Endothelial cell of umbilical vein (primary cell): ENCODE results near the gene MUCL3. TPM values are rescaled to one million over a fixed set of nuclear protein-coding genes. Genes with fewer than 3 reads are reported as not detected.

Source experiments
- BruUV-seq: library from RNA; stranded (reverse); fragments of 400-500 nt; replicated peaks from 2 replicates; lab custom pipeline; 2021; lab: Mats Ljungman, UMichigan
- CTCF ChIA-PET: fragments of 300-600, 350-600 bp; sonication (Branson Sonifier 250); formaldehyde crosslinking; loops from one replicate; lab custom pipeline; 2021; ENCODE audit warnings: antibody characterized with exemption, inconsistent platforms; lab: Charles Lee
- POLR2A ChIA-PET: fragments of 300-600, 350-600 bp; sonication (Branson Sonifier 250); formaldehyde crosslinking; loops from one replicate; lab custom pipeline; 2021; ENCODE audit warnings: antibody characterized with exemption, inconsistent platforms; lab: Charles Lee
- DNase-seq: peaks from one replicate; pipeline ENCODE4 v3.0.0-alpha.2; 2011; ENCODE audit warnings: low read depth, low spot score
- FAIRE-seq: peaks from 2 replicates; lab custom pipeline; 2011; peaks lifted over from hg19 to GRCh38; lab: Jason Lieb, UNC
- H2AFZ ChIP-seq: 2 replicates; pipeline ENCODE4 v1.6.0; 2012; ENCODE audit warnings: low read depth, low read length, control low read depth, inconsistent platforms
- H3K27ac ChIP-seq: 2 replicates; pipeline ENCODE4 v1.5.1; 2011; ENCODE audit warnings: low read depth, mild to moderate bottlenecking, control low read depth, low read length, moderate library complexity; ENCODE audit not compliant: insufficient read depth
- H3K27me3 ChIP-seq, 2 experiments: 2 replicates each; pipeline versions ENCODE4 v1.6.0 to v1.6.1; 2011; ENCODE audit warnings: low read length in 2 of 2, mixed read lengths in 1 of 2; ENCODE audit not compliant: control insufficient read depth in 2 of 2, insufficient read depth in 2 of 2
- H3K36me3 ChIP-seq, 2 experiments: 2 replicates in 1 of 2; 3 replicates in 1 of 2; pipeline ENCODE4 v1.5.1; 2011; ENCODE audit warnings: low read length in 2 of 2, mild to moderate bottlenecking in 1 of 2, moderate library complexity in 1 of 2; ENCODE audit not compliant: control insufficient read depth in 2 of 2, insufficient read depth in 2 of 2; ENCODE audit errors: extremely low read depth in 1 of 2
- H3K4me1 ChIP-seq: 3 replicates; pipeline ENCODE4 v1.5.1; 2011; ENCODE audit warnings: mild to moderate bottlenecking, low read length; ENCODE audit not compliant: control insufficient read depth, insufficient read depth; ENCODE audit errors: extremely low read depth
- H3K4me2 ChIP-seq: 2 replicates; pipeline ENCODE4 v1.6.1; 2011; ENCODE audit warnings: low read length, control low read depth, mixed read lengths; ENCODE audit not compliant: insufficient read depth
- H3K4me3 ChIP-seq, 3 experiments: fragments of 200-600 bp in 1 of 3; sonication (generic), shearing (Covaris generic) in 1 of 3; replicated peaks in 1 of 3; 2 replicates each; pipeline ENCODE4 v1.5.1; 2011 to 2016; ENCODE audit warnings: control low read depth in 3 of 3, low read length in 3 of 3, mild to moderate bottlenecking in 2 of 3, inconsistent platforms in 1 of 3, low read depth in 1 of 3, moderate library complexity in 1 of 3; ENCODE audit not compliant: insufficient read depth in 1 of 3
- H3K79me2 ChIP-seq: 2 replicates; pipeline ENCODE4 v1.6.0; 2012; ENCODE audit warnings: low read length, inconsistent platforms; ENCODE audit not compliant: control insufficient read depth, insufficient read depth
- H3K9ac ChIP-seq: replicated peaks from 2 replicates; pipeline ENCODE3; 2011; ENCODE audit warnings: low read length, control low read depth; ENCODE audit not compliant: insufficient read depth; ENCODE audit errors: extremely low read depth
- H3K9me1 ChIP-seq: replicated peaks from 3 replicates; pipeline ENCODE4 v1.6.0; 2011; ENCODE audit warnings: mild to moderate bottlenecking, low read length; ENCODE audit not compliant: control insufficient read depth, insufficient read depth; ENCODE audit errors: extremely low read depth
- H3K9me3 ChIP-seq: replicated peaks from 2 replicates; pipeline ENCODE4 v1.5.1; 2012; ENCODE audit warnings: low read length, inconsistent platforms; ENCODE audit not compliant: control insufficient read depth, insufficient read depth
- H4K20me1 ChIP-seq: replicated peaks from 2 replicates; pipeline ENCODE3; 2011; ENCODE audit warnings: mild to moderate bottlenecking, low read length; ENCODE audit not compliant: control insufficient read depth, insufficient read depth; ENCODE audit errors: extremely low read depth
- EZH2 ChIP-seq: IDR thresholded peaks from 2 replicates; pipeline ENCODE4 v1.6.1; 2012; ENCODE audit warnings: borderline replicate concordance, low read depth, mild to moderate bottlenecking, moderate library complexity, low read length, inconsistent platforms; ENCODE audit not compliant: severe bottlenecking
- FOS ChIP-seq: IDR thresholded peaks from 2 replicates; pipeline ENCODE4 v1.6.1; 2011; ENCODE audit warnings: mild to moderate bottlenecking, low read length, moderate library complexity, borderline replicate concordance; ENCODE audit not compliant: insufficient read depth
- GATA2 ChIP-seq: IDR thresholded peaks from 2 replicates; pipeline ENCODE4 v1.7.0; 2011; ENCODE audit warnings: low read depth, mild to moderate bottlenecking, moderate library complexity, mixed read lengths, low read length; ENCODE audit not compliant: insufficient read length, insufficient read depth
- JUN ChIP-seq: IDR thresholded peaks from 2 replicates; pipeline ENCODE4 v1.6.1; 2011; ENCODE audit warnings: borderline replicate concordance, low read depth; ENCODE audit not compliant: insufficient read length, insufficient read depth
- MYC ChIP-seq: IDR thresholded peaks from one replicate; pipeline ENCODE4 v1.6.1; 2011; ENCODE audit warnings: mild to moderate bottlenecking, low read depth, low read length
- POLR2A ChIP-seq: IDR thresholded peaks from 2 replicates; pipeline ENCODE4 v1.6.1; 2012; ENCODE audit warnings: low read depth, mild to moderate bottlenecking, control low read depth, low read length
- POLR2AphosphoS5 ChIP-seq: IDR thresholded peaks from 2 replicates; pipeline ENCODE4 v1.6.1; 2012; ENCODE audit warnings: low read depth, mild to moderate bottlenecking, control low read depth, low read length, moderate library complexity; ENCODE audit not compliant: insufficient read depth
- dilution Hi-C: fragments of 300-500 bp; cut with MboI; formaldehyde crosslinking; loops from one replicate; pipeline ENCODE4 v1.15.0; 2019; ENCODE audit warnings: low sequenced_read_pairs; ENCODE audit not compliant: extremely low pct_ligation_motif_present
- intact Hi-C: fragments of 100-400 bp; cut with micrococcal nuclease; formaldehyde crosslinking; loops from one replicate; pipeline ENCODE4 v1.10.0; 2022
- polyA plus RNA-seq, 4 experiments: library from polyadenylated mRNA; depleted of rRNA in 3 of 4; stranded (reverse) in 3 of 4; unstranded in 1 of 4; fragments of >200 nt; gene quantifications; 2 replicates each; pipeline versions ENCODE4 v1.2.1 to v1.2.3, GENCODE V29; 2011 to 2012; ENCODE audit warnings: missing spikeins in 1 of 4
- total RNA-seq: library from RNA; stranded (reverse); gene quantifications from 2 replicates; pipeline ENCODE4 v1.2.3, GENCODE V29; 2021
- TF ChIP-seq, protein P1 (sequence below), 2 donors: IDR thresholded peaks; 1 replicate in 1 of 2; 2 replicates in 1 of 2; pipeline ENCODE4 v1.5.1; 2011; ENCODE audit warnings: low read length in 2 of 2, mild to moderate bottlenecking in 2 of 2, moderate library complexity in 2 of 2, control low read depth in 1 of 2, inconsistent platforms in 1 of 2, low read depth in 1 of 2; ENCODE audit not compliant: insufficient read depth in 1 of 2; ENCODE audit errors: extremely low read depth in 1 of 2
- TF ChIP-seq, protein P2 (sequence below): IDR thresholded peaks from 2 replicates; pipeline ENCODE4 v1.6.1; 2011; ENCODE audit not compliant: insufficient read depth, insufficient read length

The MUCL3 gene
- total and polyA plus RNA-seq, 2 donors (not counting 3 experiments of a cell fraction or from before 2014, with no cell fraction given): not detected

DNA sequence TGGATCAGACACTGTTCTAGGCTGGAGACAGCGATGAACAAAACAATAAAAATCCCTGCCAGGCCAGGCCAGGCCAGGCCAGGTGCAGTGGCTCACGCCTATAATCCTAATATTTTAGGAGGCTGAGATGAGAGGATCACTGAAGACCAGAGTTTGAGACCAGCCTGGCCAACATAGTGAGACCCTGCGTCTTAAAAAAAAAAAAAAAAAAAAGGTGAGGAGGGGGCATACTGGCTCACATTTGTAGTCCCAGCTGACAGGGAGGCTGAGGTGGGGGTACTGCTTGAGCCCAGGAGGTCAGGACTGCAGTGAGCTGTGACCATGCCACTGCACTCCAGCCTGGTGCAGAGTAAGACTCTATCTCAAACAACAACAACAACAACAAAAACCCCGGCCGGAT is 4.5 kb downstream of the MUCL3 start:
- ChIA-PET POLR2A (no interaction called here), CTCF (interaction anchor here (0.9 to 1.3 kb wide), 2 partner anchors 123 to 142 kb away, joined by 3 read pairs; no protein-coding TSS in a partner anchor)
- TF ChIP-seq POLR2A (no peak), POLR2AphosphoS5 (no peak), FOS (no peak), MYC (no peak)
- TF ChIP-seq, protein P1, sequence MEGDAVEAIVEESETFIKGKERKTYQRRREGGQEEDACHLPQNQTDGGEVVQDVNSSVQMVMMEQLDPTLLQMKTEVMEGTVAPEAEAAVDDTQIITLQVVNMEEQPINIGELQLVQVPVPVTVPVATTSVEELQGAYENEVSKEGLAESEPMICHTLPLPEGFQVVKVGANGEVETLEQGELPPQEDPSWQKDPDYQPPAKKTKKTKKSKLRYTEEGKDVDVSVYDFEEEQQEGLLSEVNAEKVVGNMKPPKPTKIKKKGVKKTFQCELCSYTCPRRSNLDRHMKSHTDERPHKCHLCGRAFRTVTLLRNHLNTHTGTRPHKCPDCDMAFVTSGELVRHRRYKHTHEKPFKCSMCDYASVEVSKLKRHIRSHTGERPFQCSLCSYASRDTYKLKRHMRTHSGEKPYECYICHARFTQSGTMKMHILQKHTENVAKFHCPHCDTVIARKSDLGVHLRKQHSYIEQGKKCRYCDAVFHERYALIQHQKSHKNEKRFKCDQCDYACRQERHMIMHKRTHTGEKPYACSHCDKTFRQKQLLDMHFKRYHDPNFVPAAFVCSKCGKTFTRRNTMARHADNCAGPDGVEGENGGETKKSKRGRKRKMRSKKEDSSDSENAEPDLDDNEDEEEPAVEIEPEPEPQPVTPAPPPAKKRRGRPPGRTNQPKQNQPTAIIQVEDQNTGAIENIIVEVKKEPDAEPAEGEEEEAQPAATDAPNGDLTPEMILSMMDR (IDR thresholded peaks at IDR 0.05; ENCODE audit: extremely low read depth in 1 of 2, insufficient read depth in 1 of 2, low read depth in 1 of 2, low read length in 2 of 2): no peak
- no peak overlapping the region for H2AFZ ChIP-seq
- H3K4me2 ChIP-seq: no peak overlapping the region
- intact Hi-C loops: no loop called here
- H3K9me1 ChIP-seq: no peaks in the 10 kb centered on the region
- DNase-seq (no peak), FAIRE-seq (no peak)
- dilution Hi-C loops: no loop called here
- peaks cover 8 to 18% of the 10 kb centered on the region in 2 experiments for H3K27me3 ChIP-seq
- no peaks in the 10 kb centered on the region for H3K9me3 ChIP-seq
- no peaks in the 10 kb centered on the region for H3K36me3 ChIP-seq
- H4K20me1 ChIP-seq: no peaks in the 10 kb centered on the region
- no peaks in the 10 kb centered on the region for H3K79me2 ChIP-seq
- H3K4me1 ChIP-seq: no peaks in the 10 kb centered on the region
- H3K4me3 ChIP-seq: no peak overlapping the region
- H3K27ac ChIP-seq: no peak overlapping the region
- BruUV-seq: no TSS peak
- no peak overlapping the region for H3K9ac ChIP-seq

DNA sequence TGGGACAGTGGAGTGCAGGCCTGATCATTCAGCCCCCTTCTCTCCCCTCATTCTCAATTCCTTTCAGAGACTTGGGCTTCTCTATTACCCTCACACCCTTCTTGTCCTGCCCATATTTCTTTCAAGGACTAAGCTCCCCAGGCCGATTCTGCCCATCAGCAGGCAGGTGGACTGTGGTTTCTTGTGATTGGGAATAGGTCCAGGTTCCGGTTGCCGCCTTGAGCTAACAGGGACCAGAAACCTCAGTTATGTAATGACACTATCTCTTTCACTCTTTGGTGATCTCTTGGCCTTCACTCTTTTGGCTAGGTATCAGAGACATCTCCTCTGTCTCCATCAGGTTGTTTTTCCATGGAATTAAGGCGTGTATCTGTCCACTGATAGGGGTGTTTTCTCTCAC is 6.5 kb downstream of the MUCL3 start:
- no peaks in the 10 kb centered on the region for H3K79me2 ChIP-seq
- intact Hi-C loops (no loop called here), dilution Hi-C loops (no loop called here)
- H4K20me1 ChIP-seq: no peaks in the 10 kb centered on the region
- H3K4me2 ChIP-seq: no peak overlapping the region
- TF ChIP-seq, protein P2, sequence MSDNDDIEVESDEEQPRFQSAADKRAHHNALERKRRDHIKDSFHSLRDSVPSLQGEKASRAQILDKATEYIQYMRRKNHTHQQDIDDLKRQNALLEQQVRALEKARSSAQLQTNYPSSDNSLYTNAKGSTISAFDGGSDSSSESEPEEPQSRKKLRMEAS: no peak
- TF ChIP-seq MYC: no peak
- TF ChIP-seq POLR2A: no peak
- TF ChIP-seq JUN: no peak
- TF ChIP-seq, protein P1 (IDR thresholded peaks at IDR 0.05; ENCODE audit: extremely low read depth in 1 of 2, insufficient read depth in 1 of 2, low read depth in 1 of 2, low read length in 2 of 2): no peak
- TF ChIP-seq GATA2: no peak
- TF ChIP-seq EZH2: no peak
- TF ChIP-seq FOS: no peak
- TF ChIP-seq POLR2AphosphoS5: no peak
- peaks cover 10 to 21% of the 10 kb centered on the region in 2 experiments for H3K27me3 ChIP-seq
- no peaks in the 10 kb centered on the region for H3K9me3 ChIP-seq
- no peak overlapping the region for H2AFZ ChIP-seq
- ChIA-PET CTCF (interaction anchor here (1.9 kb wide), 1 partner anchor 140 kb away, joined by 5 read pairs; no protein-coding TSS in a partner anchor), POLR2A (no interaction called here)
- no peak overlapping the region for H3K4me3 ChIP-seq
- no TSS peak for BruUV-seq
- no peak overlapping the region for H3K9ac ChIP-seq
- no peaks in the 10 kb centered on the region for H3K36me3 ChIP-seq
- H3K27ac ChIP-seq: no peak overlapping the region
- DNase-seq: no peak
- no peak for FAIRE-seq
- no peaks in the 10 kb centered on the region for H3K9me1 ChIP-seq
- H3K4me1 ChIP-seq: no peaks in the 10 kb centered on the region
